ENCODE data around the gene DLGAP4.
A peak's percentile ranks its signal among the peaks of the same experiment; 100 is the strongest.

DLGAP4 gene, protein sequence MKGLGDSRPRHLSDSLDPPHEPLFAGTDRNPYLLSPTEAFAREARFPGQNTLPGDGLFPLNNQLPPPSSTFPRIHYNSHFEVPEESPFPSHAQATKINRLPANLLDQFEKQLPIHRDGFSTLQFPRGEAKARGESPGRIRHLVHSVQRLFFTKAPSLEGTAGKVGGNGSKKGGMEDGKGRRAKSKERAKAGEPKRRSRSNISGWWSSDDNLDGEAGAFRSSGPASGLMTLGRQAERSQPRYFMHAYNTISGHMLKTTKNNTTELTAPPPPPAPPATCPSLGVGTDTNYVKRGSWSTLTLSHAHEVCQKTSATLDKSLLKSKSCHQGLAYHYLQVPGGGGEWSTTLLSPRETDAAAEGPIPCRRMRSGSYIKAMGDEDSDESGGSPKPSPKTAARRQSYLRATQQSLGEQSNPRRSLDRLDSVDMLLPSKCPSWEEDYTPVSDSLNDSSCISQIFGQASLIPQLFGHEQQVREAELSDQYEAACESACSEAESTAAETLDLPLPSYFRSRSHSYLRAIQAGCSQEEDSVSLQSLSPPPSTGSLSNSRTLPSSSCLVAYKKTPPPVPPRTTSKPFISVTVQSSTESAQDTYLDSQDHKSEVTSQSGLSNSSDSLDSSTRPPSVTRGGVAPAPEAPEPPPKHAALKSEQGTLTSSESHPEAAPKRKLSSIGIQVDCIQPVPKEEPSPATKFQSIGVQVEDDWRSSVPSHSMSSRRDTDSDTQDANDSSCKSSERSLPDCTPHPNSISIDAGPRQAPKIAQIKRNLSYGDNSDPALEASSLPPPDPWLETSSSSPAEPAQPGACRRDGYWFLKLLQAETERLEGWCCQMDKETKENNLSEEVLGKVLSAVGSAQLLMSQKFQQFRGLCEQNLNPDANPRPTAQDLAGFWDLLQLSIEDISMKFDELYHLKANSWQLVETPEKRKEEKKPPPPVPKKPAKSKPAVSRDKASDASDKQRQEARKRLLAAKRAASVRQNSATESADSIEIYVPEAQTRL

DNA sequence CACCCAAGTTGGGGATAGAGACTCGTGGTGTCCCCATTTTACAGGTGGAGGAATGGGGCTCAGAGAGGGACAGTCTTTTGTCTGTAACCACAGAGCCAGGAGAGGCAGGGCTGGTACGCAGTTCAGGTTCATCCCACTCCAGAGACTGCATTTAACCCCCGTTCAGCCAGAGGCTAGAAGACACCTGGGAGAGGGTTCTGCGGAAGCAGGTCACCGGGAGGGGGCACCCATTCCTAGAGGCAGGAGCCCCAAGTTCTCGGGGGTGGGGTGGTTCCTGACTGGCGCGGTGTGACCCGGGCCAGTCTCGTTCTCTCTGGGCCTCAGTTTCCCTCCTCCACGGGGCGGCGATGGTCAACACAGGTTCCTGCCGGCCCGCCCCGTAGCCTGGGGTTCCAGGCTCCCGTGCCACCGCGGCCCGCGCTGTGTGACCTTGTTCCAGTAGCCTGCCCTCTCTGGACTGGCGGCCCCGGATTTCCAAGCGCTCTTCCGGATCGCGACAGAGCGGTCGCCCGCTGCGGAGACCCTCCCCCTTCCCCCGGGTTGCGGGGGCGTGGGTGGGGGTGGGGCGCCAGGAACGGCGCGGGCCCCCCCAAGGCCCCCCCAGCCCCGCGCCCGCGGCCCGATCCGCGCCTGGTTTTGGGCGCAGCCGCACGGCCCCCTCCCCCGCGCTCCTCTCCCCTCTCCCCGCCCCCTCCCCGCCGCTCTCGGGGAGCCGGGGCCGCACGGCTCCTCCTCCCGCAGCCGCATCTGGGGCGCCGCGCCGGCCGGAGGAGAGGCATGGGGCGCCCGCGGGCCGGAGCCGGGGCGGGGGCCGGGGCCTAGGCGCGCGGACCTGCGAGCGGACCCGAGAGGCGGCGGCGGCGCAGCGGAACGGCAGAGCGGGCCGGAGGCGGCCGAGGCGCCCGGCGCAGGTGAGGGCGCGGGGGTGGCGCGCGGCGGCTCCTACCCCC lies at the start of gene DLGAP4:
Gene DLGAP4 (plus strand): TSS at position 738 of the 950 bp plus-strand sequence. CDS start 125,379 bp downstream, outside the sequence.
- DNase-seq (ENCODE audit: low spot score): no peak

DNA sequence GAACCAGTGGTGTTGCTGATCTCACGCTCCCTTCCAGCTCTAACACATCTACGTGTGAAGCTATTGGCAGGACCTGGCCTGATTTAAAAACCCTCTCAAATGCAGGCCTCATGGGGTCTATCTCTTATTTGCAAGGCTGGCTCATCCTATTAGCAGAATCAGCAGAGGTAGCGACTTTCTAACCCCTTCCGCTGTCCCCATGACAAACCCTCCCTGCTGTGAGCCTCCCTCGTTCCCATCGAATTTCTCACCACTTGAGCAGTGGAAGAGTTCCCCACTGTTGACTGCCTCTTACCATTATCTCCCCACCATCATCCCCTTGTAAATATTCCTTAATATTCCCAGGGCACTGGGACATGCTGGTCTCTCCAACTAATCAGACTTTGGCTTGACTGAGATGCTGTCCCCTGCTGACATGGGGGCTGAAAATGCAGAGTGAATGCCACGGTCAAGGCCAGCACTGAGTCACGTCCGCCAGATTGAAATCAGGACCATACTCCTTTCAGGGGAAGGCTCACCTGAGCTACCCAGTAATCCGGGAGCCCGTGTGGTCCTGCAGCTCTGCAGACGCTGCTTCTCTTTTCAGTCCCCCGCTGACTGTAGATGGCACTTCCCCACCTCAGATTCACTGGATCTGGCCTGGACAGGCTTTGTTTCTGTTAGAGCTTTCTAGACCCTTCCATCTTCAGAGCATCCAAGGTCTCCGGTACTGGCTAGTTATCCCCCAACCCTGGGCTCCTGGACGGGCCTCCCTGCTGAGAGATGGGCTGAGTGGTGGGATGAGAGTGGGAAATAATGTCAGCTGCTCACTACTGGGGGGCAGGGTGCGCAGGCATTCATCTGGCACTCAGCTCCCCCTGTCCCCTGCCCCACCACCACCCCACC lies 46.7 kb upstream of the DLGAP4 start:
- DNase-seq (ENCODE audit: low spot score): no peak

DNA sequence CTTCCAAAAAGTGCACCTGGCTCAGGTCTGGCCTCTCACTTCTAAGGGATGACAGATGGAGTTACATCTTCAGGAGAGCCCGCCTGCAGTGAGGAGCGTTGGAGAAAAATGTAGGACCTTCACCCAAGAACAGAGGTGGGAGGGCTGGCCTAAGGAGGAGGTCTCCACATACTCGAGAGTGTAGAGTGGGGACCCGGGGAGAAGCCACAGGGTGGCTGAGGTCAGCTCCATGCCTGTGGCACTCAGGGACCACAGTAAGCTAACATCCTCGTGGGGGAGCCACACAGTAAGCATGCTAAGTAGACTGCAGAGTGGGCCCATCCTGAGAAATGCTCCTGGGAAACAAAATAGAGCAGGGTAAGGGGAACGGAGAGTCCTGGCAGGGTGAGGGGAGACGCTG lies 45.8 kb upstream of the DLGAP4 start:
- DNase-seq (ENCODE audit: low spot score): no peak

DNA sequence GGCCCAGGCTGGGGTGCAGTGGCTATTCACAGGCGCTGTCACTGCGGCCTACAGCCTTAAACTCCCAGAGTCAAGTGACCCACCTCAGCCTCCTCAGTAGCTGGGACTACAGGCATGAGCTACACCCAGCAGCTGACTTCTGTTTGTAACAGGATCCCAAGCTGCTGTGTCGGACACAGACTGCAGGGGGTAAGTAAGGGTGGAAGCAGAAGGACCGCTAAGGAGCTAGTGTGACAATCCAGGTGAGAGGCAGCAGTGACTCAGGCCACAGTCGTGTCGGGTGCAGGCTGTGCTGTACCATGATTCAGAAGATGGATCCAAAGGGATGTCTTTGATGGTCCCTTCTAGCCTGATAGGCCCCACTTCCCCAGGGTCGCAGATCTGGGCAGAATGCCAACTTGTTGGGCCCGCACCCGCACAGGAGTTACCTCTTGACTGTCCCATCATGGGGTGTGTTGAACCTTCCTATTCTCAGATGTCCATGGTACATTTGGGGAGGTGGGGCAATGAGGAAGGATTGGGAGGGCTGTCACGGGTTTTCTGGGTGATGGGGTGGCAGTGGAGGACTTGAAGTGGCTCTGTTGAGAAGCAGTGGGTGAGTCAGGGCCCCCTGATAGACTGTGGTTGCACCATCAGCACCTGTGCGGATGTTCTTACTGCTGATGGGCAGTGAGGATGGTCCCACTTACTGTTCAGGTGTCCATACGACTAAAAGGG lies 44.6 kb upstream of the DLGAP4 start:
- no peak for DNase-seq (ENCODE audit: low spot score)

DNA sequence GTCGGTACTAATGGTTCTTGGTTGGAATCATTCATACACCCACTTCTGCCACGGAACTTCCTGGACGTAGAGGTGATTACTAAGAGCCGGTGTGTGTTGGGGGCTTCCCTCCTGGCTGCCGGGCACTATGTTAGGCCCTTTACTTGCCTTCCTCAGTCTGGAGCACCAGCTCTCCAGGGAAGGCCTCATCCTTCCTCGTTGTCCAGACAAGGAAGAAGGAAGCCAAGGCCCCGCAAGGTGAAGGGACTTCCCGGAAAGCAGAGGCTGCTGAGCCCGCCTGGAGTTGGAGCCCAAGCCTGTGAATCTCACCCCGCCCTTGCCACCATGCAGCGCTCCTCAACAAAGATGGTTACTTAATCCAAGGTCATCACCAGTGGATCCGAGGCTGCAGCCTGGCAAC lies 43.7 kb upstream of the DLGAP4 start:
- DNase-seq (ENCODE audit: low spot score): no peak

DNA sequence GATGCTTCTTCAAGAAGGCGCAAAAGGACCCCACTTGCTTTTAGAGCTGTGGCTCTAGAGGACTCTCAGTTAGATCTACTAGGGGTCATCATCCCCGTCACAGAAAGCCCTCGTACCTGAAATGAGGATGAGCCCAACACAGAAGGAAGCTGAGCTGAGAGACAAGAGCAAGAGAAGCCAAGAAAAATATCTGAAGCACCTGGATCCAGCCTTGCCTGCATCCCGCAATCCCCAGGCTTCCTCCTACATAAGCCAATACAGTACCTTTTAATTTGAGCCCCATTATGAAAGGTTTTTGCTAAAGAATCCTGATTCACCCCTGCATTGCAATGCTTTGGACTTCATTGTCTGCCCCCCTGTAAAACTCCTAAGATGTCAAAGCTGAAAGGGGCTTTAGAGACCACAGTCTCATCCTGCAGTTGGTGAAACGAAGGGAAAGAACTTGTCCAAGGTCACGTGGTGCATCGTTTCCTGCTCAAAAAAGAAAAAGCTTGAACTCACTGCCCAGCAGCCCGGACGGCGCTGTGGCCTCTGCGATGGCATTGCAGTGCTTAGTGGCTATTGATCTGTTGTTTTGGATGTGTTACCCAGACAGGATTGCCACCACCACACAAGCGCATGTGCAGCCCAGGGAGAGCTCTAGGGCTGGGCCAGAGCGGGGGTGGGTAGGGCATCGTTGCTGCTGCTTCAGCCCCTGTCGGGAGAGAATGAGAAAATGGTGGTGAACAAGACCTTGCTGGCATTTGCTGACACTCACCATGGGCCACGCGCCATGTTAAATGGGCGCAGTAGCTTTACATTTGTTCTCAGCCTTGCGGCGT lies 41.5 kb upstream of the DLGAP4 start:
- DNase-seq (ENCODE audit: low spot score): no peak

DNA sequence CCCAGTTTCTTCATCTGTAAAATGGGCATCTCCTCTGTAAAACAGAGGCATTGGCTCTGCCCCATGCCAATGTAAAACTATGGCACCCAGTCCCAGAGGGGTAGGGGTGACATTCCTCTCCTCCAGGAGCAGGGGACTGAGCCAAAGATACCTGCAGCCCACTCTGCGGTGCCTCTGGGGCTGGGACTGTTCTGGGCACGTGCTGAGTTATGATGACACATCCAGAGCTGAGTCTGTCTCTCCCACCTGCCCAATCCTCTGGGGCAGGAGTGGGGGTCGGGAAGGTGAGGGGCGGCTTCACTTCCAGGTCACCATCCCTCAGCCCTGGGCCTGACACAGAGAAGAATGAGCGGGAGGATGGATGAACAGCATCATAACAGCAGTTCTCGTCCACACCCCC lies 40.0 kb upstream of the DLGAP4 start:
- DNase-seq (ENCODE audit: low spot score): no peak

DNA sequence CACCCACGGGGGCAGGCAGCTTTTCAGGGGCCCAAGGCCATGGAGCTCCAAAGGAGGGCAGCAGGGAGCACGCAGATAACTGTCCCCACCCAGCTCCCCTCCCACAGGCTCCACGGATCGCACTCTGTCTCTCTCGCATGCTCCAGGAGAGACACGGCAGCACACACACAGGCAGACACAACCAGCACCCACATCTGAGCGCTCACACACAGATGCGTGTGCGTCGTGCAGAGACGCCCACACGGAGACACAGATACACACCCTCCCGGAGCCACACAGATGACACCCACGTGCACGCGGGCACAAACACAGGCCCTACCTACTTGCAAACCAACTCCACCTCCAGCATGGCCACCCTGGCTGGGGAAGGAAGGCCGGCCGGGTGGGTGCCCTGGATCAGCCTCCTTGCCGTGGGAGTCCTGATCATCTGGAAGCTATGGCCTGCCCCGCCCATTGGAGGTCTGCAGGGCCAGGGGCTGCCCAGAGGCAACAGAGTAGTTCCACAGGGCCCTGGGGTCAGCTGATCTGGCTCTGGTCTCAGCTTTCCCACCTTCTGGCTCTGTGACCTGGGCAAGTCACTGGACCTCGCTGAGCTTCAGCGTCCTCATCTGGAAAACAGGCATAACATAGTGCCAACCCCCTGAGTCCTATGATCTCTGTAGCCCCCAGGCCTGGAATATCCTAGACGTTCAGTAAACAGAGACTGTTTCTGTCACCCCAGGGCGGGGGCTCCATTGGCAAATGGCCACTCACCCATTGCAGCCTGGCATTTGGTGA lies 38.3 kb upstream of the DLGAP4 start:
- DNase-seq (ENCODE audit: low spot score): no peak

DNA sequence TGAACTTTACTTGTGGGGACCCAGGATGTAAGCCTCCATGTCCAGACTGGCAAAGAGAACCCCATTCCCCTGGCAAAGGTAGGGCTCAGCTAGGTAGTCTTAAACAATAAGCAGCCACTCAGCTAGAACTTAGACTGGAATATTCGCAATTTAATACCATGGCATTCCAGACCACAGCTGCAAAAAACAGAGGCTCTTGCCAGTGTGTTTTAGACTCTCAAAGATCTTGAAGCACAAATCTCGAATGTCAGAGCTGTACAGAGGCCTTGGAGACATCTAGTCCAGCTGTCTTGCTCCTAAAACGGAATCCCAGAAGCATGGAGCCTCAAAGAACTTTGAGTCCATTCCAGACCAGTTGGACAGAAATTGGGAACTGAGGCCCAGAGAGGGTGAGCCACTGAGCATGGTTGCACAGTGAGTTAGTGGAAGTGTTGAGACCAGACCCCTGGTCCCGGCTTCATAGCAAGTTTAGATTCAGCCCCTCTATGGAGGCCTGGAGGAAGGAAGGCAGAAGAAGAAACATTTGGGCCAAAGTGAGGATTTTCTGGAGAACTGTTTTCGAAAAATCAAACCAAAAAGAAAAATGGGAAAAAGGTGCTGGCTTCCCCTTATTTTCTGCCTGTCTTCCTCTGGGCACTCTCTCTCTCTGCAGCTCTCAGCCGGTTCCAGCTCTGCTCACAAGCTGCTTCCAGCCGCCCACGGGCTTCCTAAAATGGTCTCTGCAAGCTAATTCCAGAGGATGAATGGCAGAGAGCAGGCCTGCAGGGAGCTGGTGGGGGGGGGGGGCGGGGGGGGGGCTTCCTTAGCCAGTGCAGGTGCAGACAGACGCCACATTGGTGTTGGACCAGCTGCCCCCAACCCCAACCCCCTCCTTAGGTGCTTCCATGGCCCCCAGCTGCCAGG lies 37.4 kb upstream of the DLGAP4 start:
- no peak for DNase-seq (ENCODE audit: low spot score)

DNA sequence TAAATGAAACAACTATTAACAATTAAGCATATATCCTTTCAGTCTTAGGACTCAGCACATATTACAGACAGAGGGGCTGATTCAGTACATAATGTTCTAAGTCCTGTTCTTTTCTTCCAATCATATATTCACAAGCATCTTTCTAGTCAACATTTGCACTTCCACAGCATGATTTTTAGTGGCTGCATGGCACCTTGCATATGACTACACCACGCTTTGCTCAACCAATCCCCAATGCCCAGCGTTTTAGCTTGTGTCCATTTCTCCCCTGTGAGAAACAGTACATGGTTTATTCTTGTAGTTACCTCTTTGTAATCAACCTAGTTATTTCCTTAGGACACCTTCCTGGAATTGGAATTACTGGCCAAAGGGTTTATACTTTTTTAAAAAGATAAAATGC lies 36.6 kb upstream of the DLGAP4 start:
- DNase-seq (ENCODE audit: low spot score): no peak

DNA sequence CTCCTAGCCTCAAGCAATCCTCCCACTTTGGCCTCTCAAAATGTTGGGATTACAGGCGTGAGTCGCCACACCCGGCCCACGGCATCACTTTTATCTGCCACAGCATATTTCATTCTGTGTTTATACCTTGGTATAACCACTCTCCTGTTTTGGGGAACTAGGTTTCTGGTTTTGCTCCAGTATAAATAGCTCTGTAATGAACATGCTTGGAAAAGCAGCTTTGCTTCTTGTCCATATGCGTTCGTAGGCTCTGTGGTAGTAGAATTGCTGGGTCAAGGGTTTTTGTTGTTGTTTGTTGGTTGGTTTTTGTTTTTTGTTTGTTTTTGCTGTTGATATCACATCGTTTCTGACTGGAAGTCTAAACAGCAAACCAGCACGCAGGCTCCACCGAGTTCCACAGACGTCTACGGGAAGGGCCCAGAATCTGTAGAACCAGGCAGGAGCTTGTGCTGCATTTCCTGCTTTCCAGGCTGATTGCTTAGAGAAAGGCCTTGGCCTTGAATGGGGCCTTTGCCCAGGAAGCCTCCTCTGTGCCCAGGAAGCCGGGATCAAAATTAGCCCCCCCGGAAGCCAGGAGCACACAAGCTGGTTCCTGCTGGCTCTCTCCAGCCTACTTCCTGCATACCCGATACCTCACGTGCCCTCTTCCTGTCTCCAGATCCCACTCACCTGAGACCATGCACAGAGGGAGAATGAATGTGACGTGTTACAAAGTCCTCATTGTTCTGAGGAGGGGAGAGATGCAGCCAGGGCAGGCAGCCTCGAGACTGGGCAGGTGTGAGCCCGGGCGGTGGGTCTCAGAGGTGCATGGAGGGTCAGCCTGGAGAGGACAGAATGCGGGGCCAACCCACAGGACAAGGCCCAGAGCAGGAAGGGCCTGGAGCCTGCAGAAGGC lies 35.1 kb upstream of the DLGAP4 start:
- DNase-seq (ENCODE audit: low spot score): no peak

DNA sequence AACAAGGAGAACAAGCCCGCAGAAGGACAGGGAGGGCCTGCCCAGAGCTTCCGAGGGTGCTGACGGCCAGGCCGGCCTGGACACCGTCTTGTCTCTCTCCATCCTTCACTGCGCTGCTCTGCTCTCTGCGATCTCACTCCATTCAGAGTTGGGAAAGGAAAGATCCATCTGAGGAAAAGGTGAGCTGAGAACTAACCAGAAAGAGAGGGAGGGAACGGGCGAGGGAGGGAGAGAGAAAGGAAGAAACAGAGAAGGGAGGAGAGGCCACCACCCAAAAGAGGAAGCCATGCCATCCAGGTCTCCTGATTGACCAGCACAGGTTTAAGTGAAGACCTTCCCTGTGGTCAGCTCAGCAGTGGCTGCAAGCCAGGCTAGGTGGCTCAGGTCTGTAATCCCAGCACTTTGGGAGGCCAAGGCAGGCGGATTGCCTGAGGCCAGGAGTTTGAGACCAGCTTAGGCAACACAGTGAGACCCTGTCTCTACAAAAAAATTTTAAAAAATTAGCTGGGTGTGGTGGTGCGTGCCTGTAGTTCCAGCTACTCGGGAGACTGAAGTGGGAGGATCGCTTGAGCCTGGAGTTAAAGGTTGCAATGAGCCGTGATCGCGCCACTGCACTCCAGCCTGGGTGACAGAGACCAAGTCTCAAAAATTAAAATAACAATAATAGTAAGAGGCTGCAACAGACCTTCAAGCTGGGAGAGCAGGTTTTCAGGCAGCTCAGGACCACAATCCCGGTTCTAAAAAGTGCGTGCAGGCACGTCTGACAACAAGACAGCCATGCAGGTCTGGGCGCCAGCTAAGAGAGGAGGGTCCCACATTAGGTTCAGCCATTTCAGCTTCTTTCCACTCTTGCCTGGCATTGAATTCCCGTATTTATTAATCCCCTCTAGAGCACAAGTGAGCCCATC lies 34.2 kb upstream of the DLGAP4 start:
- no peak for DNase-seq (ENCODE audit: low spot score)

DNA sequence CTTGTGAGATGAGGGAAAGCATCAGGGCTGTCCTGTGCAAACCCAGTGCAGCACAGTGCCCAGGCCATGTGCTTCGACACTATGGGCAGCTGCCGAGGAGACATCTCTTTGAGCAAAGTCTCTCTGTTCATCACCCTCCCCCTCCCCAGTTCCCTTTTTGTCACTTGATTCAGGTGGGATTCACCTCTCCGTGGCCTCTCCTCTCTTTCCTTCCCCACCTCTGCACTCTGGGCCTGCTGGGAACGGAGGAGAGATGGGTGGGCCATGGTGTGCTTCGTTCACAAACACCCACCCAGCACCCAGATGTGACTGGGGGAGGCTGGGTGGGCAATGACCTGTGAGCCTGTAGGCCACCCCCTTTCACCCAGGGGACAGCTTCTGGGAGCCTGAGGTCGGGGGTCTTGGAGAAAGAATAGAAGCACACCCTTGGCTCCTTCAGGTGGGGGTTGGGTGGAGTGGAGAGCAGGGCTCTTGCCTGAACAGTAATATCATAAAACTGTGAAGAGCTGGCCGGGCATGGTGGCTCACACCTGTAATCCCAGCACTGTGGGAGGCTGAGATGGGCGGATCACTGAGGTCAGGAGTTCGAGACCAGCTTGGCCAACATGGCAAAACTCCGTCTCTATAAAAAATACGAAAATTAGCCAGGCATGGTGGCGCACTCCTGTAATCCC lies 33.5 kb upstream of the DLGAP4 start:
- no peak for DNase-seq (ENCODE audit: low spot score)

DNA sequence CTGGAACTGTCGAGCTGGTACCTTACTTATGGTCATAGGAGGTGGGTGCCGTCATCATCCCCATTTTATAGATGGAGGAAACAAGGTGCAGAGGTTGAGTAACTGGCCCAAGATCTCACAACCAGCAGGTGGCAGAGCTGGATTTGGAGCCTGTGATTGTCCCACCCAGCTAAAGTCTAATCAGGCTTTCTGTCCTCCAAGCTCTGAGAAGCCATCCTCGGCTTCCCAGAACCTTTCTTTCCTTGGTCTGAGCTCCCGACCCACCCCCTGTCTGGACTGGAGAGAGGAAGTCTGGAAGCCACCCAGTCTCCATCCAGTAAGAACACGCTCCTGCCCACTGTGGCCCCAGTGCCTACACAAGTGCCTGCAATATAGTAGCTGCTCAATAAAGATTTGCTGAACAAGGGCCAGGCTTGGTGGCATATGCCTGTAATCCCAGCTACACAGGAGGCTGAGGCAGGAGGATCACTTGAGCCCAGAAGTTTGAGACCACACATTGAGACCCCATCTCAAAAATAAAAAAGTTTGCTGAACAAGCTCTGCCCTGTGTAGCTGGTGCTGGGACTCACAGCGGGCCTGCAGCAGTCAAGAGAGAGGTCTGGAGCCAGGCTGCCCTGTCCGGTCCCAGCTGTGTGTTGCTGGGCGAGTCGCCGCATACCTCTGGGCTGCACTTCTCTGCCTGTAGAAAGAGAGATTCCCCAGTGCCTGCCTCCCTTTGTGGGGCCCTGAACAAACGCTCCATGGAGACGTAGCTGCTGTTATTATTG lies 32.5 kb upstream of the DLGAP4 start:
- DNase-seq (ENCODE audit: low spot score): peak; percentile 48
